Femur (tissue), 1 donor: Measurements from ENCODE around the gene TUBB2A.
A peak's percentile ranks its signal among the peaks of the same experiment; 100 is the strongest.
"Not testable (repeated sequence)": the region's sequence is repeated elsewhere in the genome, so short reads cannot be mapped to it uniquely, and the experiment has no call there.

ENCODE experiments used
- DNase-seq: peaks from one replicate; pipeline ENCODE4 v3.0.0-alpha.2; 2017

TUBB2A gene

GRCh38 chr6:3157131-3157933 lies at the start of gene TUBB2A:
TSS of gene TUBB2A (minus strand) at chr6:3157544. CDS start at chr6:3157463, 81 bp downstream.
- DNase-seq, result peak; percentile 92

- DNase-seq, result no peak
Observed at GRCh38 chr6:3206339-3207015, 49.1 kb upstream of the TUBB2A start.

- DNase-seq, result no peak
Observed at GRCh38 chr6:3205913-3206312, 48.6 kb upstream of the TUBB2A start.

DNA sequence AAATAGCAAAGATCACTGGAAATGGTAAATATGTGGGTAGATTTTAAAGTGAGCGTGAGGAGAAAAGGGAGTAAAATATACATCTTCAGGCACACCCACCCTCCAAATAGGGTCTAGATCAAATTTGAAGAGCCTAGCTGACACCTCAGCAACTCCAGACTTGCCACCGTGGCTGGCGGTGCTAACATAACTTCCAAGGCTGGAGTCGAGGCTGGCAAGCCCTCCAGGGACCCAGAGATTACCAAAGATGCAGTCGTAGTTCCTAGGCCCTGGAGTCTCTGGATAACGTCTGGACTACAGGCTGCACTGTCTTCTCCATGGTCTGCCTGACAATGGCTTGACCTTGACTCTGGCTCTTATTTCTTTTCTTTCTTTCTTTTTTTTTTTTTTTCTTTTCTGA lies 47.6 kb upstream of the TUBB2A start:
- no peak for DNase-seq

DNA sequence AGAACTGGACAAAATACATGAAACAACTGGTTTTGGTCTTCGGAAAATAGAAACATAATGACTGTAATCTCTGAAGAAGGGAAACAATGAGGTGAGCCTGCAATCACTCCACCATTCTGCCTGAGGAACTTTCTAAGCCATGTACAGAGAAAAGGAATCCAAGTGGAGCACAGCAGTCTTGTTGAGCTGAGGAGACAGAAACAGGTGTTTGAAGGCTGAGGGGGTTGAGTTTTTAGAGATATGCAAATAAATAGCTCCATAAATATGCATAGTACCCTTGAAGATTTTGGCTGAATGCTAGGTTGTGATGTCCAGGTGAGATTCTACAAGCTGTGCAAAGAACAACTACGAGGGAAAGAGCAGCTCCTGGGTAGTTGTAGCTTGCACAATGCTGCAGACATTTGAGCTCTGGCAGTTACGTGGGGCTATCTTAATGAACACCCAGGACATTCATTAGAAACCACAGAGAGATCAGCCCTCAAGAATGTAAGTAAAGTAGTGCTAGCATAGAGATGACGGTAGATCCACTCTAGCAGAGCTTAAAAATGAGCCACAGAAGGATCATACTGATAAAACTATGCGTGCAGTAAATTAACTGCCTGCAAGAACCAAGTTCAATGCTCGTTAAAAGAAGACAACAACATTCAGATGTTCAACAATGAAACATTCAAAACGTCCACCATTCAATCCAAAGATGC lies 45.8 kb upstream of the TUBB2A start:
- no peak for DNase-seq

GRCh38 chr6:3201388-3201787 lies 44.0 kb upstream of the TUBB2A start:
- DNase-seq, result no peak

GRCh38 chr6:3200682-3201081 lies 43.3 kb upstream of the TUBB2A start:
- DNase-seq, result no peak

- no peak for DNase-seq
Observed at GRCh38 chr6:3199382-3199781, 42.0 kb upstream of the TUBB2A start.

- DNase-seq, result not testable (repeated sequence)
Observed at GRCh38 chr6:3197734-3198133, 40.4 kb upstream of the TUBB2A start.

GRCh38 chr6:3196770-3197169 lies 39.4 kb upstream of the TUBB2A start:
- no peak for DNase-seq

DNA sequence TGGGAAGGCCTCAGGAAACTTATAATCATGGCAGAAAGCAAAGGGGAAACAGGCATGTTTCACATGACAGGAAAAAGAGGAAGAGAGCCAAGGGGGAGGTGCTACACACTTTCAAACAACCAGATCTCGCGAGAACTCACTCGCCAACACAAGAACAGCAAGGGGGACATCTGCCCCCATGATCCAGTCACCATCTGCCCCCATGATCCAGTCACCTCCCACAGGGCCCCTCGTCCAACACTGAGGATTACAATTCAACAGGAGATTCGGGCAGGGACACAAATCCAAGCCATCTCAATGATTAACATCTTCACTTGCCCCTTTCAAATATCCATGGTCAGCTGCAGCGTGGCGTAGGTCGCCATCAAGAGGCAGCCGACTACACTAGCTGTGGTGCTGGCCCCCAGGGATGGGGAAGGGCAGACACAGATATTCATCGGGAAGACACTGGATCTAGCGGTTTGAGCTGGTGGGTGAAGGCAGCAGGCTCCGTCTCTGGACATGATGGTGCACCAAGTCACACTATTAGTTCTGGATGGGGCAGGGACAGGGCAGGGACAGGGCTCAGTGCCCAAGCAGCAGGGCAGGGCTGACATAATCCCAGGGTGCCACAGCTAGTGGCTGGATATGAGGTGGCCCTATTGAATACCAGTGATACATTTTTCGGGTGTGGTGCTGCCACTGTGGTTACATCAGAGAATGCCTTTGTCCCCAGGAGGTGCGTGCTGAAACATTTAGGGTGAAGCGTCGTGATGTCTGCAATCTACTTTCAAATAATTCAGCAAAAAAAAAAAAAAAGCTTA lies 38.6 kb upstream of the TUBB2A start:
- no peak for DNase-seq

DNA sequence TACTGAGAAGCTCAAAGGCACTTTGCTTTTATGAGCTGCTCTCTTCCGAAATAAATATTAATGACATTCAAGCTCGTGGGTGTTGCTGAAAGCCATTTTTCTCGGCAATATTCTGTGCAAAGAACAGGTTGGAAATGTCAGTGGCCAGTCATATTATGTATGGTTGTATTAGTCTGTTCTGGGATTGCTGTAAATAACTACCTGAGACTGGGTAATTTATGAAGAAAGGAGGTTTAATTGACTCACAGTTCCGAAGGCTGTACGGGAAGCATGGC lies 38.0 kb upstream of the TUBB2A start:
- DNase-seq, result no peak

GRCh38 chr6:3194535-3195419 lies 37.4 kb upstream of the TUBB2A start:
- peak; percentile 79 for DNase-seq

GRCh38 chr6:3193102-3193849 lies 35.9 kb upstream of the TUBB2A start:
- DNase-seq, result no peak

DNA sequence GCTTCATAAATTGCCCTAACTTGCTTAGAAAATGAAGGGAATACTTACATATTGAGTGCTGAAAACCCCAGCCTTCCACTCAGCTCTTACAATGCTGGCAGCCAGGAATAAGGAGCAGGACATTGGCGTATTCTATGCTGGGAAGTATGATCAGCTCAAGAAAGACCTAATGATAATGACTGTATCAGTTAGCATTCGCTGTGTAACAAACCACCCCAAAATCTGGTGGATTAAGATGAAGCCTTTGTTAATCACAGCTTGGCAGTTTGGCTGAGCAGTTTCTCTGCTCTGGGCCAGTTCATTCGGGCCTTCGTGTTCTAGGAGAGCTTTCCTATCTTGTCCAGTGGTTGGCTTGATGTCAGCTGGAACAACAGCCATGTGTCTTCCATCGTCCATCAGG lies 33.4 kb upstream of the TUBB2A start:
- DNase-seq, result no peak

GRCh38 chr6:3190056-3190455 lies 32.7 kb upstream of the TUBB2A start:
- no peak for DNase-seq

DNA sequence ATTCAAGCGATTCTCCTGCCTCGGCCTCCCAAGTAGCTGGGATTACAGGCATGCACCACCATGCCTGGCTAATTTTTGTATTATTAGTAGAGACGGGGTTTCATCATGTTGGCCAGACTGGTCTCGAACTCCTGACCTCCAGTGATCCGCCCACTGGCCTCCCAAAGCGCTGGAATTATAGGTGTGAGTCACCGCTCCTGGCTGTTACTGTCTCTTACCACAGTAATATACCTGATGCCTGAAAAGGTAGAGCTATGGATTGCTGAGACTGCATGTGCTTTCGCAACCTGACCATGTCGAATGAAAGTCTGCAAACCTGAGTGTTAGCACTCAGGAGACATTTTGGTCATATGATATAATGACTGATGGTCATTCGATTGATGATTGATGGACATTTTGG lies 31.8 kb upstream of the TUBB2A start:
- DNase-seq, result not testable (repeated sequence)

DNA sequence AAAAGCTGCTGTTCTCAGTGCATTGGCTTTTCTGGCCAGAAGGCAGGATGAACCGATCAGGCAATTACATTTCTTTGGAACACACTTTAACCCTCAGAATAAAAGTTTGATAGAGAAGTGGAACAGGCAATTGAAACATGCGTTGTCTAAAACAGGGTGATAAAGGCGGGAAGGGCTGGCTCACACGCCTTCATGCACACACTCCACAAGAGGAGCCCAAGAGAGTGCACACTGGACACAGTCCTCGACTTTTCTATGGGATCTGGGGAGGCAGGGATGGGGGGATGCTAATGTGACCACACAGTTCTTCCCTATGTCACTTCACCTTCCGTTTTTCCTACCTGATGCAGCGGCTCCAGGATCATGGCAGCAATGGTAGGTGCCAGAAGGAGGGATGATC lies 30.9 kb upstream of the TUBB2A start:
- no peak for DNase-seq

DNA sequence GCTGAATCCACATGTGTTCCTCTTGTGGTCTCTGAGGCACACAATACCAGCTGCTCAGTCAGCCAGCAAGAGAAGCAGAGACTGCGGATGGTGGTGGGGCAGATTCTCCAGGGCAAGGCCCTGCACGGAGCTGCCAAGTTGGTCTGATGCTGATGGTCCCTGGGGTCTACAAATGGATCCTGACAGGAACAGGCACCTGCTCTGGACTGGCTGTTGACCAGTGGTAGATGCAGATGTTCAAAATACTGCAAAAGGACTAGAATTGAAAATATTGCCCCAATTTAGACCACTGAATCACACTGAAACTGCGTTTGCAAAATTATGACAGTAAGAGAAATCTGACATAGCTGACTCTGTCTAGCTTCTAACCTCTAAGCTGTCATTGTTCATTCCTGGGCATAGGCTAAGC lies 29.6 kb upstream of the TUBB2A start:
- no peak for DNase-seq

DNA sequence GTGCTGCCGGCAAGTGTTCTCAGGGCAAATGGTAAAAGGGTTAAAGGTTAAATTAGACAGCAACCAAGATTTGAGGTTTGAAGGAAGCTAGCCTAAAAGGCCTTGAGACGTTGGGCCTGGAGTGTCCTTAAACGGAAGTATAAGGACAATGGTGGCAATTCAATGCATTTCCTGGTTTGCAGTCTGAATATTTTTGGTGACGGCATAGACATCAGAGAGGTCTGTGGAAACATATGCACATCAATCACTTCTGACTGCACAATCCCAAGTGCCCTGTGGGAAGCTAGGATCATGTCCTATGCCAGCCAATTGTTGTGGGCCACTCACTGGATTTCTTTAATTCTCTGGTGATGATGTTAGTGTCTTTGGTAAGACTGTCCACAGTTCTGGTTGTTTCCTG lies 25.7 kb upstream of the TUBB2A start:
- no peak for DNase-seq

DNA sequence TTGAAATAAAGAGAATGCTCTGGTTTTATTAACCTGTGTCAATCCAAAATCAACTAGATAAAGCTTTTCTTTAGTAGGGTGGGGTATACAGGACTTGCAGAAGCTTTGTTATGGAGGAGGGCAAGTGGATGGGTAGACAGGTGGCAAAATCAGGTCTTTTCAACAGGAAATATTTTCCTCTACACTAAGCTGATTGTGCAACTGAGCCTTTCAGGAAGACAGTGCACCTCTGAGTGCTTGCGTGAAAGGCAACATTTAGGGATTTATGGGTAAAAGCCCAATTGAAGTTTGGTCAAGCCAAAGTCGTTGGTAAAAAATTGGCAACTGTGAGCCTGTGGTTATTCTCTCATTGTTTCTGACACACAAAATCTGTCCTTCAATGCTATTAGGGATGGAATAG lies 23.8 kb upstream of the TUBB2A start:
- DNase-seq, result no peak
